ENCODE measurements around the gene PCSK5.

DNA sequence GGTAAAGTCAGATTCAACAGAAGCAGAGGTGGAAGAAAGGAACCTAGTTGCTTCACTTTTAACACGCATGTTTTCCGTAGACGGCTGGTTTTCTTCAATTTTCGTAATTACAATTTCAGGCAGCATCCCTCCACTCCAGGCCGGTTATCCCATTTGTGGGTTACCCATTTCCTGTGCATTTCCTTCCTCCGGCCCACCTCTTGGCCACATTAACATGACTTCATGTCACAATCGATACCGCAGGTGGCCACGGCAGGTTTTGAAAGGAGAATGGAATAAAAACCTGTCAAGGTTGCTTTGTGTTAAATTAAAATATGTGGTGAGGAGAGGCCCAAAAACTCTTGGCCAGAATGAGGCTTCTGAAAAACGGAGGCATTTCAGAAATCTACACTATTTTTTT lies 130.2 kb downstream of the PCSK5 start:
- TF ChIP-seq, protein P1, sequence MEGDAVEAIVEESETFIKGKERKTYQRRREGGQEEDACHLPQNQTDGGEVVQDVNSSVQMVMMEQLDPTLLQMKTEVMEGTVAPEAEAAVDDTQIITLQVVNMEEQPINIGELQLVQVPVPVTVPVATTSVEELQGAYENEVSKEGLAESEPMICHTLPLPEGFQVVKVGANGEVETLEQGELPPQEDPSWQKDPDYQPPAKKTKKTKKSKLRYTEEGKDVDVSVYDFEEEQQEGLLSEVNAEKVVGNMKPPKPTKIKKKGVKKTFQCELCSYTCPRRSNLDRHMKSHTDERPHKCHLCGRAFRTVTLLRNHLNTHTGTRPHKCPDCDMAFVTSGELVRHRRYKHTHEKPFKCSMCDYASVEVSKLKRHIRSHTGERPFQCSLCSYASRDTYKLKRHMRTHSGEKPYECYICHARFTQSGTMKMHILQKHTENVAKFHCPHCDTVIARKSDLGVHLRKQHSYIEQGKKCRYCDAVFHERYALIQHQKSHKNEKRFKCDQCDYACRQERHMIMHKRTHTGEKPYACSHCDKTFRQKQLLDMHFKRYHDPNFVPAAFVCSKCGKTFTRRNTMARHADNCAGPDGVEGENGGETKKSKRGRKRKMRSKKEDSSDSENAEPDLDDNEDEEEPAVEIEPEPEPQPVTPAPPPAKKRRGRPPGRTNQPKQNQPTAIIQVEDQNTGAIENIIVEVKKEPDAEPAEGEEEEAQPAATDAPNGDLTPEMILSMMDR (IDR thresholded peaks at IDR 0.05; ENCODE audit: low read depth, low read length, missing input control) = no peak
- TF ChIP-seq YY1 (IDR thresholded peaks at IDR 0.05) (no peak), JUND (IDR thresholded peaks at IDR 0.05) (no peak), SP1 (IDR thresholded peaks at IDR 0.05) (no peak), GABPA (IDR thresholded peaks at IDR 0.05 in 1 of 2, conservative IDR thresholded peaks at IDR 0.05 in 1 of 2) (no peak), NR2F2 (IDR thresholded peaks at IDR 0.05) (no peak)
- TF ChIP-seq, protein P2, sequence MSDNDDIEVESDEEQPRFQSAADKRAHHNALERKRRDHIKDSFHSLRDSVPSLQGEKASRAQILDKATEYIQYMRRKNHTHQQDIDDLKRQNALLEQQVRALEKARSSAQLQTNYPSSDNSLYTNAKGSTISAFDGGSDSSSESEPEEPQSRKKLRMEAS (IDR thresholded peaks at IDR 0.05) = no peak
